ENCODE measurements around the gene MTG2. TPM values are rescaled to one million over a fixed set of nuclear protein-coding genes. Genes with fewer than 3 reads are reported as not detected.

Gene MTG2
- total RNA-seq, 1 experiment from 2014 or later: 27.9 TPM

GRCh38 chr20:62238569-62239277 lies 55.9 kb downstream of the MTG2 start (continued):
- TF ChIP-seq ARID4B (CRISPR knock-in tag; IDR thresholded peaks at IDR 0.05; ENCODE audit: borderline replicate concordance): 0 out of 2 replicates have a peak, but pooled peaks have one; percentile 5
- TF ChIP-seq CREM (CRISPR knock-in tag; IDR thresholded peaks at IDR 0.05): no peak
- no peak for TF ChIP-seq ZNF423 (CRISPR knock-in tag; IDR thresholded peaks at IDR 0.05)

- POLR2A ChIA-PET: no interaction called here
- Mint-ChIP-seq H3K36me3 (peaks cover 6% of the 10 kb centered on the region), H3K4me3 (peak overlapping the region; percentile 84), H3K27ac (peak overlapping the region; percentile 36; the same call in 1 of the 2 replicates), H3K4me1 (peaks cover 17% of the 10 kb centered on the region), H3K9me3 (no peaks in the 10 kb centered on the region), H3K27me3 (ENCODE audit: low read depth) (no peaks in the 10 kb centered on the region)
- TF ChIP-seq NFYB (CRISPR knock-in tag; conservative IDR thresholded peaks at IDR 0.05; ENCODE audit: low read depth) (0 out of 2 replicates have a peak, but pooled peaks have one; percentile 2), ARID4B (CRISPR knock-in tag; IDR thresholded peaks at IDR 0.05; ENCODE audit: borderline replicate concordance) (no peak), ZNF121 (CRISPR knock-in tag; IDR thresholded peaks at IDR 0.05) (no peak), ZNF219 (CRISPR knock-in tag; IDR thresholded peaks at IDR 0.05; ENCODE audit: borderline replicate concordance) (no peak)
- ATAC-seq: no peak
- CTCF ChIA-PET: no interaction called here
- DNase-seq (ENCODE audit: low spot score): no peak
Measured at GRCh38 chr20:62239278-62239879, 56.6 kb downstream of the MTG2 start.

GRCh38 chr20:62240020-62240685 lies 57.3 kb downstream of the MTG2 start:
- no peak for ATAC-seq
- DNase-seq (ENCODE audit: low spot score): no peak
- TF ChIP-seq MYBL2 (CRISPR knock-in tag; IDR thresholded peaks at IDR 0.05) (no peak), SMAD4 (CRISPR knock-in tag; IDR thresholded peaks at IDR 0.05) (no peak), NFE2L1 (CRISPR knock-in tag; IDR thresholded peaks at IDR 0.05) (no peak), CTCF (IDR thresholded peaks at IDR 0.05) (no peak), IRF1 (CRISPR knock-in tag; IDR thresholded peaks at IDR 0.05) (no peak), ELF4 (CRISPR knock-in tag; IDR thresholded peaks at IDR 0.05; ENCODE audit: low read depth) (no peak), ZNF121 (CRISPR knock-in tag; IDR thresholded peaks at IDR 0.05) (no peak)
- CTCF ChIA-PET: no interaction called here
- Mint-ChIP-seq H3K9me3 (no peaks in the 10 kb centered on the region), H3K4me3 (peak overlapping the region; percentile 84), H3K27ac (no peak overlapping the region; the same call in 1 of the 2 replicates), H3K27me3 (ENCODE audit: low read depth) (no peaks in the 10 kb centered on the region), H3K4me1 (peaks cover 22% of the 10 kb centered on the region), H3K36me3 (peaks cover 6% of the 10 kb centered on the region)
- POLR2A ChIA-PET: no interaction called here

Data from WTC11 (cell line).